Kidney capillary endothelial cell (primary cell): Measurements from ENCODE around the gene SPEM1.
A peak's percentile ranks its signal among the peaks of the same experiment; 100 is the strongest.

Source experiments
- DNase-seq: peaks from one replicate; pipeline ENCODE4 v3.0.0-alpha.2; 2018; ENCODE audit warnings: low spot score

Gene SPEM1

GRCh38 chr17:7418472-7419152 lies 1.5 kb upstream of the SPEM1 start:
- DNase-seq = no peak

GRCh38 chr17:7421186-7421585 lies 1.1 kb downstream of the SPEM1 start:
- DNase-seq = no peak

GRCh38 chr17:7423679-7424078 lies 3.6 kb downstream of the SPEM1 start:
- no peak for DNase-seq

- DNase-seq = no peak
These were observed 5.2 kb downstream of the SPEM1 start, which contains the start of gene SPEM2 for GRCh38 chr17:7425316-7425715. SPEM2 (plus strand) TSS chr17:7425616; CDS start chr17:7425689, 73 bp downstream.

GRCh38 chr17:7425756-7426155 lies 5.6 kb downstream of the SPEM1 start:
- DNase-seq = no peak

- DNase-seq = no peak
These were observed 6.2 kb downstream of the SPEM1 start for GRCh38 chr17:7426203-7426863.

GRCh38 chr17:7426896-7427489 lies 6.9 kb downstream of the SPEM1 start:
- no peak for DNase-seq

- no peak for DNase-seq
These were observed 7.4 kb downstream of the SPEM1 start for GRCh38 chr17:7427549-7427948.

GRCh38 chr17:7428557-7428956 lies 8.4 kb downstream of the SPEM1 start, which contains the start of gene SPEM3:
SPEM3 (plus strand) TSS chr17:7428857; CDS start chr17:7428903, 46 bp downstream.
- no peak for DNase-seq

GRCh38 chr17:7429722-7430121 lies 9.6 kb downstream of the SPEM1 start:
- DNase-seq = no peak

- no peak for DNase-seq
These were observed 11.1 kb downstream of the SPEM1 start for GRCh38 chr17:7431231-7431630.

GRCh38 chr17:7432296-7432695 lies 12.2 kb downstream of the SPEM1 start:
- DNase-seq = no peak

- no peak for DNase-seq
These were observed 15.8 kb downstream of the SPEM1 start for GRCh38 chr17:7435676-7436555.

- peak; percentile 78 for DNase-seq
These were observed 16.6 kb downstream of the SPEM1 start for GRCh38 chr17:7436556-7437368.

- DNase-seq = no peak
These were observed 17.3 kb downstream of the SPEM1 start for GRCh38 chr17:7437369-7437863.

GRCh38 chr17:7437950-7438614 lies 18.0 kb downstream of the SPEM1 start:
- no peak for DNase-seq

- DNase-seq = no peak
These were observed 18.7 kb downstream of the SPEM1 start for GRCh38 chr17:7438656-7439460.

- no peak for DNase-seq
These were observed 19.5 kb downstream of the SPEM1 start, which contains the start of gene FGF11 for GRCh38 chr17:7439462-7440112. FGF11 (plus strand) TSS chr17:7439512; CDS start chr17:7439621, 109 bp downstream.
